ENCODE results near the gene DSCAM. TPM values are rescaled to one million over a fixed set of nuclear protein-coding genes. Genes with fewer than 3 reads are reported as not detected.

The DSCAM gene
- total RNA-seq, 1 donor from 2014 or later: not detected

DNA sequence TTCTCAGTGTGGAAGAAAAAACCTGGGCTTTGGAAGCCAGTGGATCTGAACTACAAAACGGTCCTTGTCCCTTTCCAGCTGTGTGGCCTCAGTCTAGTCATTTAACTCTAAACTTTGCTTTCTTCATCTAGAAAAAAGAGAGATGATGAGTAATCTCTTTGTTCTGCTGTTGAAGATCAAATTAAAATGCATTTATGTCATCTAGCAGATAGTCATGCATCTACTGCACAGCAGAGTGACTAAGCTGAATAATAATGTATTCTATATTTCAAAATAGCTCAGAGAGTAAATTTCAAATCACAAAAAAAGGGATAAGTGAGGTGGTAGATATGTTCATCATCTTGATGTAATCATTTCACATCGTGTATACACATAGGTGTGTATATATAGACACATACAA is 473.2 kb downstream of the DSCAM start:
- Mint-ChIP-seq H3K4me1 (ENCODE audit: unreplicated experiment) (no peaks in the 10 kb centered on the region), H3K27me3 (ENCODE audit: unreplicated experiment) (no peaks in the 10 kb centered on the region), H3K4me3 (ENCODE audit: unreplicated experiment) (no peak overlapping the region), H3K36me3 (ENCODE audit: unreplicated experiment) (no peaks in the 10 kb centered on the region), H3K9me3 (ENCODE audit: unreplicated experiment) (peaks cover 16% of the 10 kb centered on the region), H3K27ac (ENCODE audit: unreplicated experiment) (no peak overlapping the region)
- TF ChIP-seq, protein P1, sequence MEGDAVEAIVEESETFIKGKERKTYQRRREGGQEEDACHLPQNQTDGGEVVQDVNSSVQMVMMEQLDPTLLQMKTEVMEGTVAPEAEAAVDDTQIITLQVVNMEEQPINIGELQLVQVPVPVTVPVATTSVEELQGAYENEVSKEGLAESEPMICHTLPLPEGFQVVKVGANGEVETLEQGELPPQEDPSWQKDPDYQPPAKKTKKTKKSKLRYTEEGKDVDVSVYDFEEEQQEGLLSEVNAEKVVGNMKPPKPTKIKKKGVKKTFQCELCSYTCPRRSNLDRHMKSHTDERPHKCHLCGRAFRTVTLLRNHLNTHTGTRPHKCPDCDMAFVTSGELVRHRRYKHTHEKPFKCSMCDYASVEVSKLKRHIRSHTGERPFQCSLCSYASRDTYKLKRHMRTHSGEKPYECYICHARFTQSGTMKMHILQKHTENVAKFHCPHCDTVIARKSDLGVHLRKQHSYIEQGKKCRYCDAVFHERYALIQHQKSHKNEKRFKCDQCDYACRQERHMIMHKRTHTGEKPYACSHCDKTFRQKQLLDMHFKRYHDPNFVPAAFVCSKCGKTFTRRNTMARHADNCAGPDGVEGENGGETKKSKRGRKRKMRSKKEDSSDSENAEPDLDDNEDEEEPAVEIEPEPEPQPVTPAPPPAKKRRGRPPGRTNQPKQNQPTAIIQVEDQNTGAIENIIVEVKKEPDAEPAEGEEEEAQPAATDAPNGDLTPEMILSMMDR (IDR thresholded peaks at IDR 0.05): no peak
- no peak for DNase-seq (ENCODE audit: extremely low spot score, unreplicated experiment)

DNA sequence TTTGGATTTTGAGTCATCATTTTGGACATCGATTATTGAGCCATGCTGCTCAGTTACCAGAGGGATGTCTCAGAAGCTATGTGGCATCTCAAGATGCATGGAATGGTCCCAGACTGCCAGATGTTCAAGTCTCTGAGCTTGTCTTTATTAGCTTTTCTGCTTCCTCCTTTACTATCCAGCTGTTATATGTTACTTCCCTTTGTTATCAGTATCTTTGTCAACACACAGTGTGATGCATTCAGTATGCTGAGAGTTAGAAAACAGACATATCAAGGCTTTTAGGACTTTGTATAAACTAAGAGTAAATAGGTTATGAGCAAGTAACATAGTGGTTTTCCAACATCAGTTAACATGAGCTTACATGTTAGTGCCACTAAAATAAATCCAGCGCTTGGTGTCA is 474.5 kb downstream of the DSCAM start:
- no peak for DNase-seq (ENCODE audit: extremely low spot score, unreplicated experiment)
- TF ChIP-seq, protein P1 (IDR thresholded peaks at IDR 0.05): no peak
- Mint-ChIP-seq H3K27ac (ENCODE audit: unreplicated experiment) (no peak overlapping the region), H3K4me1 (ENCODE audit: unreplicated experiment) (no peaks in the 10 kb centered on the region), H3K36me3 (ENCODE audit: unreplicated experiment) (no peaks in the 10 kb centered on the region), H3K27me3 (ENCODE audit: unreplicated experiment) (no peaks in the 10 kb centered on the region), H3K4me3 (ENCODE audit: unreplicated experiment) (no peak overlapping the region), H3K9me3 (ENCODE audit: unreplicated experiment) (peaks cover 18% of the 10 kb centered on the region)

DNA sequence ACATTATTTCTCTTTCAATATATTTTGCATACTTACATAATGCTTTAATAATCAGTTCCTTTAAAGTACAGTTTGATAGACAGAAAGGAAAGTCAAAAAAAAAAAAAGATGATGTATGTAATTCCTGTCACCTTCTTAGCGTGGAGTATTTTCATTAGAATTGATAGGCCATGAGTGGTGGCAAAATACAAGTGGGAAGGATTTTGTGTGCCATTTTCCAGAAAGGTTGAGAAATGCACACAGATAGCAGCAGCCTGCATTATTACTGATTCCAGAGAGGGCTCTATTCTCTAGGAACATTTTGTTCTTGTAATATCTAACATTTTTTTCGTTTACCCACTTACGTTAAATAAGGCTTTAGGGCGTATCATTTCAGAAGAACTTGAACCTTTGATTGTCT is 475.6 kb downstream of the DSCAM start:
- Mint-ChIP-seq H3K27me3 (ENCODE audit: unreplicated experiment) (no peaks in the 10 kb centered on the region), H3K9me3 (ENCODE audit: unreplicated experiment) (peaks cover 10% of the 10 kb centered on the region), H3K36me3 (ENCODE audit: unreplicated experiment) (no peaks in the 10 kb centered on the region), H3K4me1 (ENCODE audit: unreplicated experiment) (no peaks in the 10 kb centered on the region), H3K4me3 (ENCODE audit: unreplicated experiment) (no peak overlapping the region), H3K27ac (ENCODE audit: unreplicated experiment) (no peak overlapping the region)
- no peak for DNase-seq (ENCODE audit: extremely low spot score, unreplicated experiment)
- TF ChIP-seq, protein P1 (IDR thresholded peaks at IDR 0.05): no peak

DNA sequence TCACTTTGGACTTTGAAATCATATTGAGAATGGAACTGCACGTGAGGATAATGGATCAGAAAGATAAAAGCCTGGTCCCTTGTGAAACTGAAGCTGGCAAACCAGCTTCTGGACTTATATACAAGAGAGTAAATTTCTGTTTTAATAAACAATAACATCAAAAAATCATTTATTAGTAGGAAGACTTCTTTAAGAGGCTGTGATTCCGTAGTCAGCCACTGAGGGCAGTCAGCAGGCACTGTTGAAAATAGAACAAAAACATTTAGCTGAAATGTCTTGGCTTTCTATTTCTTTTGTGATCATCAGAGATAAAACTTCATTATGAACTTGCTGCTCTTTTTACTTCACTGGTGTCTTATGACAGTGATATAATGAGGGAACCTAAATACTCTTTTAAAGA is 490.3 kb downstream of the DSCAM start:
- H3K27me3 Mint-ChIP-seq (ENCODE audit: unreplicated experiment): no peaks in the 10 kb centered on the region
- TF ChIP-seq, protein P1 (IDR thresholded peaks at IDR 0.05): no peak
- H3K4me1 Mint-ChIP-seq (ENCODE audit: unreplicated experiment): no peaks in the 10 kb centered on the region
- no peak overlapping the region for H3K4me3 Mint-ChIP-seq (ENCODE audit: unreplicated experiment)
- no peak for DNase-seq (ENCODE audit: extremely low spot score, unreplicated experiment)
- H3K9me3 Mint-ChIP-seq (ENCODE audit: unreplicated experiment): peaks cover 24% of the 10 kb centered on the region
- no peak overlapping the region for H3K27ac Mint-ChIP-seq (ENCODE audit: unreplicated experiment)
- H3K36me3 Mint-ChIP-seq (ENCODE audit: unreplicated experiment): no peaks in the 10 kb centered on the region

DNA sequence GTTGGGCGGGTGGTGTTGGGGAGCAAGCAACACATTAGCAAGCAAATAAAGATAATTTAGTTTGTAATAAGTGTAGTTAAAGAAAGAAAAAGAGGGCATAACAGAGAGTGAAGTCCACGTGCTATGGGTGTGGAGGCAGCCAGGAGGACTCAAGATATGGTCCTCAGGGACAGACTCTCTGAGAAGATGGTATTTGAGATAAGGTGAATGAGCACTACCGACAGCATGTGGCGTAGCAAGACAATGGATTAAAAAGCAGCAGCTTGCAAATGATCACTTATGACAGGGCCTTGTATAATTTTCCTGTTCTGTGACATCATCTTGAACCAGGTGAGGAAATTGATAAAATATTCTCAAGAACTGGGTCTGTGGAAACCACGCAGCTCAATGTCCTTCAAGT is 491.9 kb downstream of the DSCAM start:
- TF ChIP-seq, protein P1 (IDR thresholded peaks at IDR 0.05): no peak
- Mint-ChIP-seq H3K27ac (ENCODE audit: unreplicated experiment) (no peak overlapping the region), H3K4me1 (ENCODE audit: unreplicated experiment) (no peaks in the 10 kb centered on the region), H3K27me3 (ENCODE audit: unreplicated experiment) (no peaks in the 10 kb centered on the region), H3K4me3 (ENCODE audit: unreplicated experiment) (no peak overlapping the region), H3K9me3 (ENCODE audit: unreplicated experiment) (peaks cover 35% of the 10 kb centered on the region), H3K36me3 (ENCODE audit: unreplicated experiment) (no peaks in the 10 kb centered on the region)
- no peak for DNase-seq (ENCODE audit: extremely low spot score, unreplicated experiment)

All from osteocyte (in vitro differentiated cells).